Measurements from ENCODE around the gene ZNF787. TPM values are rescaled to one million over a fixed set of nuclear protein-coding genes. Genes with fewer than 3 reads are reported as not detected.

The ZNF787 gene
- total and polyA plus RNA-seq, 2 of the 8 experiments (the other 6 are each of a cell fraction or from before 2014, with no cell fraction given): 19.7 to 56.0 TPM

GRCh38 chr19:56140583-56141416 is 19.7 kb upstream of the ZNF787 start, which contains the start of gene ZNF444 (continued):
- TF ChIP-seq TAF1 (IDR thresholded peaks at IDR 0.05; ENCODE audit: low read depth, low read length) (no peak), EP300 (IDR thresholded peaks at IDR 0.05; ENCODE audit: borderline replicate concordance in 1 of 2, low read depth in 2 of 2, low read length in 2 of 2) (no peak), ASH2L (IDR thresholded peaks at IDR 0.05; ENCODE audit: low read length) (no peak), EGR1 (IDR thresholded peaks at IDR 0.05; ENCODE audit: borderline replicate concordance, low read depth, low read length) (0 out of 2 replicates have a peak, but pooled peaks have one; percentile 8), USF2 (IDR thresholded peaks at IDR 0.05; ENCODE audit: low read length) (no peak), CHD2 (IDR thresholded peaks at IDR 0.05; ENCODE audit: low read length) (peak; percentile 79), CTBP2 (IDR thresholded peaks at IDR 0.05; ENCODE audit: borderline replicate concordance, insufficient read depth, insufficient read length, low read length) (no peak), E2F6 (IDR thresholded peaks at IDR 0.05) (0 out of 2 replicates have a peak, but pooled peaks have one; percentile 17), RXRA (IDR thresholded peaks at IDR 0.05; ENCODE audit: insufficient read depth, low read depth, low read length) (no peak), MAX (IDR thresholded peaks at IDR 0.05) (0 out of 2 replicates have a peak, but pooled peaks have one; percentile 75), SIRT6 (IDR thresholded peaks at IDR 0.05; ENCODE audit: low read length) (no peak), ZNF274 (IDR thresholded peaks at IDR 0.05; ENCODE audit: borderline replicate concordance, extremely low read depth, low read length) (no peak), TEAD4 (IDR thresholded peaks at IDR 0.05; ENCODE audit: low read depth, low read length) (no peak), TAF7 (optimal IDR thresholded peaks at IDR 0.05; ENCODE audit: borderline replicate concordance, low read depth, low read length) (no peak), TBP (IDR thresholded peaks at IDR 0.05; ENCODE audit: low read depth, low read length) (peak; percentile 10; the same call in 1 of the 2 replicates), CTCF (IDR thresholded peaks at IDR 0.05; ENCODE audit: control extremely low read depth in 1 of 3, insufficient read depth in 1 of 3, low read depth in 1 of 3, low read length in 3 of 3) (no peak), CBX5 (IDR thresholded peaks at IDR 0.05; ENCODE audit: low read depth, low read length) (no peak), SP1 (IDR thresholded peaks at IDR 0.05; ENCODE audit: low read depth, low read length) (peak; percentile 23; the same call in 1 of the 2 replicates), SAP30 (IDR thresholded peaks at IDR 0.05; ENCODE audit: insufficient read depth, insufficient replicate concordance, low read length) (peak; percentile 28)

Measured in H1 (cell line).